ENCODE results near the gene KLHL6. TPM values are rescaled to one million over a fixed set of nuclear protein-coding genes. Genes with fewer than 3 reads are reported as not detected.
"Not testable (repeated sequence)": the region's sequence is repeated elsewhere in the genome, so short reads cannot be mapped to it uniquely, and the experiment has no call there.

The KLHL6 gene
- total RNA-seq, 1 donor from 2014 or later = 46.1 TPM

- DNase-seq (ENCODE audit: low spot score) = no peak
- TF ChIP-seq CTCF (IDR thresholded peaks at IDR 0.05; ENCODE audit: unreplicated experiment) = no peak
- Mint-ChIP-seq H3K4me3 (ENCODE audit: unreplicated experiment) (no peak overlapping the region), H3K4me1 (ENCODE audit: unreplicated experiment) (peaks cover 35% of the 10 kb centered on the region), H3K9me3 (ENCODE audit: unreplicated experiment) (no peaks in the 10 kb centered on the region), H3K27ac (ENCODE audit: unreplicated experiment) (peak overlapping the region; percentile 9), H3K36me3 (ENCODE audit: low read depth, unreplicated experiment) (peaks cover 22% of the 10 kb centered on the region), H3K27me3 (ENCODE audit: unreplicated experiment) (peaks cover 7% of the 10 kb centered on the region)
Measured at GRCh38 chr3:183484431-183485075, 71.0 kb downstream of the KLHL6 start.

GRCh38 chr3:183481582-183481981 is 73.9 kb downstream of the KLHL6 start:
- no peaks in the 10 kb centered on the region for H3K9me3 Mint-ChIP-seq (ENCODE audit: unreplicated experiment)
- H3K36me3 Mint-ChIP-seq (ENCODE audit: low read depth, unreplicated experiment) = peaks cover 10% of the 10 kb centered on the region
- peak overlapping the region; percentile 30 for H3K27ac Mint-ChIP-seq (ENCODE audit: unreplicated experiment)
- no peak for TF ChIP-seq CTCF (IDR thresholded peaks at IDR 0.05; ENCODE audit: unreplicated experiment)
- peaks cover 5% of the 10 kb centered on the region for H3K27me3 Mint-ChIP-seq (ENCODE audit: unreplicated experiment)
- peaks cover 29% of the 10 kb centered on the region for H3K4me1 Mint-ChIP-seq (ENCODE audit: unreplicated experiment)
- no peak for DNase-seq (ENCODE audit: low spot score)
- no peak overlapping the region for H3K4me3 Mint-ChIP-seq (ENCODE audit: unreplicated experiment)

- no peak overlapping the region for H3K4me3 Mint-ChIP-seq (ENCODE audit: unreplicated experiment)
- peaks cover 8% of the 10 kb centered on the region for H3K27me3 Mint-ChIP-seq (ENCODE audit: unreplicated experiment)
- no peak for TF ChIP-seq CTCF (IDR thresholded peaks at IDR 0.05; ENCODE audit: unreplicated experiment)
- no peak for DNase-seq (ENCODE audit: low spot score)
- no peaks in the 10 kb centered on the region for H3K9me3 Mint-ChIP-seq (ENCODE audit: unreplicated experiment)
- H3K4me1 Mint-ChIP-seq (ENCODE audit: unreplicated experiment) = peaks cover 32% of the 10 kb centered on the region
- no peak overlapping the region for H3K27ac Mint-ChIP-seq (ENCODE audit: unreplicated experiment)
- H3K36me3 Mint-ChIP-seq (ENCODE audit: low read depth, unreplicated experiment) = peaks cover 4% of the 10 kb centered on the region
Measured at GRCh38 chr3:183478501-183478900, 77.0 kb downstream of the KLHL6 start.

GRCh38 chr3:183477801-183478456 is 77.6 kb downstream of the KLHL6 start:
- Mint-ChIP-seq H3K9me3 (ENCODE audit: unreplicated experiment) (no peaks in the 10 kb centered on the region), H3K36me3 (ENCODE audit: low read depth, unreplicated experiment) (peaks cover 3% of the 10 kb centered on the region), H3K27me3 (ENCODE audit: unreplicated experiment) (peaks cover 5% of the 10 kb centered on the region), H3K4me1 (ENCODE audit: unreplicated experiment) (peaks cover 32% of the 10 kb centered on the region), H3K4me3 (ENCODE audit: unreplicated experiment) (no peak overlapping the region), H3K27ac (ENCODE audit: unreplicated experiment) (no peak overlapping the region)
- no peak for TF ChIP-seq CTCF (IDR thresholded peaks at IDR 0.05; ENCODE audit: unreplicated experiment)
- DNase-seq (ENCODE audit: low spot score) = no peak

- H3K27me3 Mint-ChIP-seq (ENCODE audit: unreplicated experiment); H3K27ac Mint-ChIP-seq (ENCODE audit: unreplicated experiment); H3K9me3 Mint-ChIP-seq (ENCODE audit: unreplicated experiment); H3K4me3 Mint-ChIP-seq (ENCODE audit: unreplicated experiment); DNase-seq (ENCODE audit: low spot score); H3K36me3 Mint-ChIP-seq (ENCODE audit: low read depth, unreplicated experiment): not testable (repeated sequence)
- peaks cover 30% of the 10 kb centered on the region for H3K4me1 Mint-ChIP-seq (ENCODE audit: unreplicated experiment)
Measured at GRCh38 chr3:183475764-183476162, 79.7 kb downstream of the KLHL6 start.
